GM11168 (cell line): Measurements from ENCODE around the gene C10orf95.
"Not testable (repeated sequence)": the region's sequence is repeated elsewhere in the genome, so short reads cannot be mapped to it uniquely, and the experiment has no call there.

Source experiments
- in situ Hi-C: fragments of 300-500 bp; cut with MboI; formaldehyde crosslinking; loops from one replicate; pipeline ENCODE4 v1.12.0; 2022; ENCODE audit warnings: low sequenced_read_pairs; ENCODE audit not compliant: unreplicated experiment

Gene C10orf95

DNA sequence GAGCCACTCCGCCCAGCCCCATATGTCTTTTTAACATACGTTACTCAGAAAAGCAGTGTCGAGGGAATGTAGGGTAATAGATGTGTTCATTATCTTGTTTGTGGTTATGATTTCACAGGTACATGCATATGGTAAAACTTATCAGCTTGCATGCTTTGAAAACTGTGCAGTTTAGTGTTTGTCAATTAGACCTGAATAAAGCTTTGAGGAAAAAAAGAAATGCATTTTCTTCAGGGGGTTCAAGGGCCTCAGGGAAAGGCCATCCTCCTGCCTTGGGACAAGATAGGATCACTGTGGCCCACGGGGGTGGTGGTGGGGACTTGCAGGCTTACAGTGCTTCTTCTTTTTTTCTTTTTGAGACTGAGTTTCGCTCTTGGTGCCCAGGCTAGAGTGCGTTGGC, 16.0 kb upstream of the C10orf95 start:
- in situ Hi-C loops: no loop called here

- in situ Hi-C loops: no loop called here
Observed at GRCh38 chr10:102465466-102465865, 14.1 kb upstream of the C10orf95 start.

GRCh38 chr10:102463983-102464382, 12.6 kb upstream of the C10orf95 start:
- in situ Hi-C loops: no loop called here

DNA sequence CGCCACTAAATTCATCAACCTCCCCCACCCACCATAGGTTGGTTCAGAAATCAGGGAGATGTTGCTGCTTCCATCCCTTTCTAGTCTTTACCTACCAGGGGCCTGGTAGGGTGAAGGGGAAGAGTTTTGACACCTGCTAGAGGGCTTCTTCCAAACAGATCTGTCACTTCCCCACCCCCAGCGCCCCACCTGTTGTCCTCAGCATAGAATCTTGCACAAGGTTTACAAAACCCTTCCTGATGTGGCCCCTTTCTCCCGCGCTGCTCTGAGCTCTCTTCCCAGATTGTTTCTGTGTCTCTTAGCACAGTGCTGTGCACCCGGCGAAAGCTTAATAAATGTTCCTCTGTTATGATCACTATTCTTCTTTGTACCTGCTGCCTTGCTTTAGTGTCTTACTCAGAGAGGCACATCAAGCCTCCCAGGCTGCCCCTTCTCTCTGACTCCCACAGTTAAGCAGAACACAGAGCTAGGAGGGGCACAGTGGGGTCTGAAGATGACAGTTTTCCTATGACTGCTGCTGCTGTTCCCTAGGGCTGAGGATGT, 11.2 kb upstream of the C10orf95 start:
- in situ Hi-C loops: no loop called here

DNA sequence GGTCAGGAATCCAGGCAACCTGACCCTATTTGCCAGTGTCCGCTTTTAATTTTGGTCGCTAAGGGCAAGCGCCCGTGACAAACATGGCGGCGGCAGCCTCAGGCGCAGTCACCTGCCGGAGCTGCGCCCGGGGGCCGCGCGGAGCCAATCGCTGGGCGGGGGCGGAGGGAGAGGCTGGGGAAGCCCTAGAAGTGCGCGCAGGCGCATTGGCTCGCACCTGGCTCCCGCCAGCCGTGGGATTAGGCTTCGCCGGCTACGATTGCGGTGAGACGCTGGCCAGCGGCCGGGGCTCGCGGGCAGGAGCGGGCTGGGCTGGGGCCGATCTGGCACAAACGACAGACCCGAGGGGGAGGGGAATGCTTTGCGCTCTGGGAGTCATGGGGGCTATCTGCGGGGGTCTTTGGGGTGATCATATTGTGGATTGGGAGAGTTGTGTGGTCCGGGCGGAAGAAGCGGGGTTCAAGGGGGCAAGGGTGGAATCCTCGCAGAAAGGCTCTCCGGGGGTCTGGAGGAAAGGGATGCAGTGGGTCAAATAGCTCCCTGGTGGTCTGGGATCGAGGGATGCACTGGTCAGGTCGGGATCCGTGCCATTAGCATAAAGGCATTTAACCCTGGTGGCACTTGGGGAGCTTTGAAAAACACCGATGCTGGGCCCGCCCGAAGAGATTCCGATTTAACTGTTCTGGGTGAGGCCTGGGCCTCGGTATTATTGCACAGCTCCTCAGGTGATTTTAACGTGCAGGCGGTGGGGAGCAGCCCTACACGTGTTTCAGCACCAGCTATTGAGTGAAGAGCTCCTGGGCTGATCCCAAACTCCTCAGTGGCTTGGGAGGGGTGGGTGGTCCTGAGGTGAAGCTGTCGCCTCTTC, 10.1 kb upstream of the C10orf95 start:
- in situ Hi-C loops: no loop called here

DNA sequence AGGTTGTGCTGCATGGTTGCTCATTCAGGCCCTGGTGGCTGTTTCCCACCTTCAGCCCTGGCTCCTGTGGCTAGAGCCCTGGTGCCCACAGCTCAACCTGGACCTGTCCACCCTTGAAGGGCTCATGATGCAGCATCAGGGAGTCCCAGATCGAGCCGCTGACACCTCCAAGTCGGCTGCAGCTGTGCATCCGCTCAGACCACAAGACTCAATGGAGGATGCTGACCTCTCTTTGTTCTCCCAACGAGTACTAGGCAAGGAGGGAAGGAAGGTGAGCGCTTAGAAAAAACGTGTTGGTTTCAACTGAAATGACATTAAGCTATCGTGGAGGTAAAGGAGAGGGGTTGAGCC, 9.5 kb upstream of the C10orf95 start:
- in situ Hi-C loops: no loop called here

DNA sequence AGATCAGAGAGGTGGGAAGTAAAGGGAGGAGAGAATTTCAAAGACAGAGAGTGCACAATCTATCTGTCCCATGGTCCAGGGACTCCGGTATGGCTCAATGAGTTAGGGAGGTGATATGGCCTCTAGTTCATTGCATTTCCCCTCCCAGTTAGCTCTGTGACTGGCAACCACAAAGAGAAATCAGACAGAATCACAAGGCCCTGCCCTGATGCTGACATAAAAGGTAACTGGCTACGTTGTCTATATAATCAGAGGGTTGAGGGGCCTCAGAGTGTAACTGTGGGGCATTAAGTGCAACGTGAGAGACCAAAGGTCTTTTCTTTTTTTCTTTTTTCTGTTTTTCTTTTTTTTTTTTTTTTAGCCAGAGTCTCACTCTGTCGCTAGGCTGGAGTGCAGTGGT, 7.3 kb upstream of the C10orf95 start:
- in situ Hi-C loops: no loop called here

DNA sequence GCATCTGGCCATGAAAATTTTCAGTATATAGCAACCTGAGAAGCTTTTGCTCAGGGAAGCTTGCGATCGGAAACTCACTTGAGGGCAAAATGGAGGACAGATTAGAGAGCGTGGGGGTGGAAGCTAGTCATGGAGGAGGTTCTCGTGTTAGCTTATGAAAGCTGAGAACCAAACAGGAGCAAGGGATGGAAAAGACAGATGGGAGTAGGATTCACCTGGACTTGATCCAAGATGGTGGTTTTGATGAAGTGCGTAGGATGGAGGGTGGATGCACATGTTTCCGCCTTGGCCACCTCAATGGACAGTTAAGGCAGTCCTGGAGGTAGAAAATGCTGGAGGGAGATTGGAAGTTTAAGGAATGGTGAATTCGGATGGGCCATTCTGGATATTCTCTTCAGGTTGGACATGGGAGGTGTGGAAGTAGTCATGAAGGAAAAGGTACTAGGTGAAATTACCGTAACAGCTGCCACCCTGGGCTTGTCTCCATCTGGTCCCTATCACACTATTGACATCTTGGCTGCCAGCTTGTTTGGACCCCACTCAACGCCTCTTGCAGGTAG, 6.3 kb upstream of the C10orf95 start:
- in situ Hi-C loops: no loop called here

- in situ Hi-C loops: no loop called here
Observed at GRCh38 chr10:102455893-102456471, 4.6 kb upstream of the C10orf95 start.

GRCh38 chr10:102454662-102455487, 3.5 kb upstream of the C10orf95 start:
- in situ Hi-C loops: not testable (repeated sequence)

DNA sequence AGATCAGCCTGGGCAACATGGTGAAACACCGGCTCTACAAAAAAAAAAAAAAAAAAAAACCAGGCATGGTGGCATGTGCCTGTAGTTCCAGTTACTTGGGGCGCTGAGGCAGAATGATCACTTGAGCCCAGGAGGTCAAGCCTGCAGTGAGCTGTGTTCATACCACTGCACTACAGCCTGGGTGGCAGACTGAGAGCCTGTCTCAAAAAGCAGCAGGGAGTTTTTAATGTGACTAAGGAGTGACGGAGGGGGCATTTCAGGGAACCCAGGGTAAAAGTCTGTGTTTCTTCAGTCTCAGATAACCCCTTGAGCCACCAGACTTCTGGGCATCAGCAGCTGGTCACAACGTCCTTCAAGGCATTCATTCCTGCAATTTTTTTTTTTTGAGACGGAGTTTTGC, 2.2 kb upstream of the C10orf95 start:
- in situ Hi-C loops: no loop called here

DNA sequence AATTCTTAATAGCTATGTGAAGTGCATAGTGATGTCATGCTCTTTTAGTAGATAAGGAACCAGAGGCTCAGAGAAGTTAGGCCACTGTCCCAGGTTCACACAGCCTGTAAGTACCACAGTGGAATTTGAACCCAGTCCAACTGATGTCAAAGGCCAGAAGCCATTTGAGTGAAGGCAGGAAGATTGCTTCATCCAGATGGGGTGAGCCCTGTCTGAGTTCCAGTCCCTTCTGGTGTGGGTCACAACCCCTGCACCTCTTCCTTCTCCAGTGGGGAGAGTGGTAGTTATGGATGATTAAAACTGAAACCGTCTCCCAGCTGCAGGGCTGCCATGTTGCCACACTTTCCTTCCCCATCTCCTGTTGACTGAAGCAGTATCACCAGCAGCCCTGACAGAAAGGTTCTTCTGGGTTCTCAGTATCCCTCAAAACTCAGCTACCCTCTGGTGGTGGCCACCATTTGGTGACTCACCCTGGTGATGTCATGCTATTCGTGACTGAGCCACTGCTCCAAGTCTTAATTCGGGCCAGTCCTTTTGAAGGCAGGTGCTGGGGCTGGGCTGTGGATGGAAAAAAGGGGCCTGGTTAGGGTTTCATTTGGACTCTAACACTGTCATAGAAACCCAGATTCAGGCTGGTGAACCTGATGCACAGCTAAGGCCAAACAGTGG, 1.5 kb upstream of the C10orf95 start:
- in situ Hi-C loops: no loop called here

GRCh38 chr10:102450374-102451104, 804 bp downstream of the C10orf95 start:
- in situ Hi-C loops: no loop called here

DNA sequence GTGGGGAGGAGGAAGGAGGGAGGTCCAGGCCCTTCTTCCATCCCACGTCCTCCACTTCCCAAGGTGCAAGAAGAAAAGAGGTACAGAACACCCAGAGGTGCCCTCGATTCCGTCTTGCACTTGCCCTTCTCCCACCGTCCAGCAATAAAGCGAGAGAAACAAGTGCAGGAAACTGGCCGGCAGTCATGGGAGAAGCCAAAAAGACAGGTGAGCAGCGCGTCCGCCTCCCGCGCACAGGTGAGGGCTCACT, 1.3 kb downstream of the C10orf95 start:
- in situ Hi-C loops: no loop called here

GRCh38 chr10:102449321-102450123, 1.8 kb downstream of the C10orf95 start:
- in situ Hi-C loops: no loop called here

GRCh38 chr10:102444851-102445250, 6.5 kb downstream of the C10orf95 start:
- in situ Hi-C loops: no loop called here

DNA sequence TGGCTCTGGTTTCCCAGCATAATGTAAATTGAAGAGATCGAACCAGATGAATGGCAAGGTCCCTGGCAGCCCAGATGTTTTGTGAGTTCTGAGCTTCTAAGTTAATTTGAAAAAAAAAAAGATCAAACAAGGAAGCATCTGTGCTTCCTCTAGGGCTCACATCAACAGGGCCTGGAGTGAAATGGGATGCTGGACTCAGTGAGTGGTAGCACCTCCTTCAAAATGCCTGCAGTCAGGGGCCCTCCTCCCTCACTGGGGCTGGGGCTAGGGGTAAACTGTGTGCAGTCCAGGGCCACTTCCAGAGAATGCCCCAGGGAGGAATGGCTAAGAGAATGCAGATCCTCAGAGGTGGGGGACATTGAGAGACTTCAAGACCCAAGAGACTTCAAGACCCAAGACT, 13.0 kb downstream of the C10orf95 start:
- in situ Hi-C loops: no loop called here

GRCh38 chr10:102437515-102437914, 13.8 kb downstream of the C10orf95 start:
- in situ Hi-C loops: no loop called here

- in situ Hi-C loops: no loop called here
Observed at GRCh38 chr10:102436312-102436711, 15.0 kb downstream of the C10orf95 start.
